SU-DHL-6 (cell line): Measurements from ENCODE around the gene MZB1.

Experiments used
- CTCF ChIP-seq: fragments of 200-600 bp; sonication (generic); IDR thresholded peaks from one replicate; pipeline ENCODE4 v1.5.1; 2017; ENCODE audit warnings: antibody characterized with exemption, mild to moderate bottlenecking, low read length, moderate library complexity; ENCODE audit not compliant: insufficient read depth, poor library complexity, severe bottlenecking
- EZH2phosphoT487 ChIP-seq: fragments of 200-600 bp; sonication (generic), shearing (Covaris generic); conservative IDR thresholded peaks from 2 replicates; pipeline ENCODE4 v1.6.1; 2018; ENCODE audit warnings: mild to moderate bottlenecking, antibody characterized with exemption, low read length, moderate library complexity, mixed read lengths

GRCh38 chr5:139381837-139382761 lies 7.6 kb downstream of the MZB1 start:
- no peak for TF ChIP-seq EZH2phosphoT487
- no peak for TF ChIP-seq CTCF
